Neural cell (in vitro differentiated cells): ENCODE results near the gene MFAP2. TPM values are rescaled to one million over a fixed set of nuclear protein-coding genes. Genes with fewer than 3 reads are reported as not detected.

Experiments
- H2AFZ ChIP-seq: fragments of 200-600, 300-800 bp; sonication (generic), shearing (Covaris generic); 2 replicates; pipeline ENCODE4 v1.6.0; 2014; ENCODE audit warnings: low read depth, mild to moderate bottlenecking, antibody characterized with exemption, low read length, moderate library complexity
- H3F3A ChIP-seq: fragments of 200-600 bp; shearing (Covaris generic); 2 replicates; pipeline ENCODE4 v1.6.1; 2016; ENCODE audit warnings: mild to moderate bottlenecking, moderate library complexity, mixed read lengths, antibody characterized with exemption, low read length; ENCODE audit not compliant: insufficient read depth, poor library complexity, severe bottlenecking
- H3K27ac ChIP-seq: fragments of 200-600, 300-800 bp; sonication (generic), shearing (Covaris generic); 2 replicates; pipeline ENCODE4 v1.5.1; 2014; ENCODE audit warnings: mild to moderate bottlenecking, low read length, moderate library complexity
- H3K27me3 ChIP-seq: fragments of 300-800, 200-600 bp; sonication (generic), shearing (Covaris generic); 2 replicates; pipeline ENCODE4 v1.6.0; 2014; ENCODE audit warnings: mild to moderate bottlenecking, low read depth, low read length, moderate library complexity; ENCODE audit not compliant: insufficient read depth
- H3K36me3 ChIP-seq: fragments of 300-800, 200-600 bp; sonication (generic), shearing (Covaris generic); 2 replicates; pipeline ENCODE4 v1.5.1; 2014; ENCODE audit warnings: mild to moderate bottlenecking, antibody characterized with exemption, low read length, moderate library complexity; ENCODE audit not compliant: insufficient read depth
- H3K4me2 ChIP-seq: fragments of 300-800, 200-600 bp; sonication (generic), shearing (Covaris generic); 2 replicates; pipeline ENCODE4 v1.6.0; 2014; ENCODE audit warnings: mild to moderate bottlenecking, low read length
- H3K4me3 ChIP-seq: fragments of 300-800, 200-600 bp; sonication (generic), shearing (Covaris generic); 2 replicates; pipeline ENCODE4 v1.5.1; 2014; ENCODE audit warnings: mild to moderate bottlenecking, low read length, moderate library complexity
- H3K79me2 ChIP-seq: fragments of 200-600 bp; shearing (Covaris generic); replicated peaks from 2 replicates; pipeline ENCODE4 v1.6.0; 2014; ENCODE audit warnings: mild to moderate bottlenecking, low read length, moderate library complexity; ENCODE audit not compliant: insufficient read depth
- H3K9ac ChIP-seq: fragments of 300-800, 200-600 bp; sonication (generic), shearing (Covaris generic); 2 replicates; pipeline ENCODE4 v1.6.1; 2016; ENCODE audit warnings: mild to moderate bottlenecking, low read length, mixed read lengths
- H3K9me2 ChIP-seq: fragments of 200-600 bp; shearing (Covaris generic); 2 replicates; pipeline ENCODE4 v1.6.1; 2016; ENCODE audit warnings: mild to moderate bottlenecking, low read length, mixed read lengths; ENCODE audit not compliant: insufficient read depth
- H3K9me3 ChIP-seq: fragments of 200-600, 300-800 bp; sonication (generic), shearing (Covaris generic); 2 replicates; pipeline ENCODE4 v1.6.1; 2016; ENCODE audit warnings: mild to moderate bottlenecking, mixed run types, low read length, moderate library complexity, mixed read lengths
- H4K20me1 ChIP-seq: fragments of 200-600 bp; shearing (Covaris generic); 2 replicates; pipeline ENCODE4 v1.6.1; 2016; ENCODE audit warnings: mild to moderate bottlenecking, mixed run types; ENCODE audit not compliant: insufficient read depth
- EP300 ChIP-seq: fragments of 450-650 bp; conservative IDR thresholded peaks from 2 replicates; pipeline ENCODE4 v1.6.1; 2014; ENCODE audit warnings: antibody characterized with exemption, mild to moderate bottlenecking, moderate library complexity; ENCODE audit not compliant: poor library complexity, severe bottlenecking
- EZH2 ChIP-seq: fragments of 200-600, 300-800 bp; shearing (Covaris generic), sonication (generic); IDR thresholded peaks from 2 replicates; pipeline ENCODE4 v1.6.1; 2014; ENCODE audit warnings: antibody characterized with exemption, low read length, borderline replicate concordance, mild to moderate bottlenecking; ENCODE audit not compliant: insufficient read depth, poor library complexity, severe bottlenecking
- MXI1 ChIP-seq: fragments of 450-650 bp; conservative IDR thresholded peaks from 2 replicates; pipeline ENCODE4 v1.6.1; 2014; ENCODE audit warnings: antibody characterized with exemption, mild to moderate bottlenecking; ENCODE audit not compliant: poor library complexity, severe bottlenecking
- POLR2AphosphoS5 ChIP-seq: IDR thresholded peaks from 2 replicates; pipeline ENCODE4 v1.6.1; 2012
- RAD21 ChIP-seq: fragments of 450-650 bp; conservative IDR thresholded peaks from 2 replicates; pipeline ENCODE4 v1.6.1; 2014; ENCODE audit warnings: antibody characterized with exemption, mild to moderate bottlenecking, moderate library complexity
- SMC3 ChIP-seq: fragments of 450-650 bp; conservative IDR thresholded peaks from 2 replicates; pipeline ENCODE4 v1.6.1; 2014; ENCODE audit warnings: antibody characterized with exemption, mild to moderate bottlenecking, moderate library complexity; ENCODE audit not compliant: poor library complexity
- TAF1 ChIP-seq: IDR thresholded peaks from 2 replicates; pipeline ENCODE4 v1.6.1; 2012; ENCODE audit warnings: low read depth
- polyA plus RNA-seq: library from polyadenylated mRNA; depleted of rRNA; stranded (reverse); fragments of >200 nt; gene quantifications from 2 replicates; pipeline ENCODE4 v1.2.3, GENCODE V29; 2014
- TF ChIP-seq, protein P1 (sequence below): fragments of 450-650 bp; IDR thresholded peaks from 2 replicates; pipeline ENCODE4 v1.5.1; 2014; ENCODE audit warnings: antibody characterized with exemption, mild to moderate bottlenecking, moderate library complexity; ENCODE audit not compliant: poor library complexity, severe bottlenecking
- TF ChIP-seq, protein P2 (sequence below): IDR thresholded peaks from 2 replicates; pipeline ENCODE4 v1.6.1; 2012; ENCODE audit warnings: borderline replicate concordance

MFAP2 gene
- polyA plus RNA-seq, 1 donor from 2014 or later, result 68.4 TPM

DNA sequence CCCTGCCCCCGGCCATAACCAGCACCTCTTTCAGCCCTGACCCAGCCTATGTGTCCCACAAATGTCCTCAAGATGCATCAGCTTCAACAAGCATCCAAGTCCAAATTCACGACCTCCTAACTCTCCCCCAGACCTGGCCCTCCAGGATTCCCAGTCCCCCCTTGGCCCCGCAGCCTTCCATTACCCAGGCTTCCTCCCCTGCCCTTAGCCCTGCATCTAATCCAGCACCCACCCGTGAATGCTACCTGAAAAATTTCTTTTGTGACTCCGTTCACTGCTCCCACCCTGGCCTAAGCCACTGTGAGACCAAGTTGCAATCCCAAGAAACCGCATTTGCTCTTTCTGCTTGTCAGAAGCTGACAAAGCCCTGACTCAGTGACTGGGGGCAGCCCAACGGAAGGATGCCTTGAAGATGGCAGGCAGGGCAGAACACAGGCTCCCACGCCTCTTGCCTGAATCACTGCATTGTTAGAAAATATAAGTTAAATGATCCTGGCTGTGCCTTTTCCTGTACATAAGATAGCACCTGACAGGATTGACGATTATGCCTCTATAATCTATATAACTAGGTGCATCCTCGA lies 939 bp upstream of the MFAP2 start:
- no peak overlapping the region for H3K9ac ChIP-seq
- TF ChIP-seq, protein P1, sequence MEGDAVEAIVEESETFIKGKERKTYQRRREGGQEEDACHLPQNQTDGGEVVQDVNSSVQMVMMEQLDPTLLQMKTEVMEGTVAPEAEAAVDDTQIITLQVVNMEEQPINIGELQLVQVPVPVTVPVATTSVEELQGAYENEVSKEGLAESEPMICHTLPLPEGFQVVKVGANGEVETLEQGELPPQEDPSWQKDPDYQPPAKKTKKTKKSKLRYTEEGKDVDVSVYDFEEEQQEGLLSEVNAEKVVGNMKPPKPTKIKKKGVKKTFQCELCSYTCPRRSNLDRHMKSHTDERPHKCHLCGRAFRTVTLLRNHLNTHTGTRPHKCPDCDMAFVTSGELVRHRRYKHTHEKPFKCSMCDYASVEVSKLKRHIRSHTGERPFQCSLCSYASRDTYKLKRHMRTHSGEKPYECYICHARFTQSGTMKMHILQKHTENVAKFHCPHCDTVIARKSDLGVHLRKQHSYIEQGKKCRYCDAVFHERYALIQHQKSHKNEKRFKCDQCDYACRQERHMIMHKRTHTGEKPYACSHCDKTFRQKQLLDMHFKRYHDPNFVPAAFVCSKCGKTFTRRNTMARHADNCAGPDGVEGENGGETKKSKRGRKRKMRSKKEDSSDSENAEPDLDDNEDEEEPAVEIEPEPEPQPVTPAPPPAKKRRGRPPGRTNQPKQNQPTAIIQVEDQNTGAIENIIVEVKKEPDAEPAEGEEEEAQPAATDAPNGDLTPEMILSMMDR, result no peak
- TF ChIP-seq SMC3 (no peak), RAD21 (no peak), MXI1 (no peak), POLR2AphosphoS5 (no peak), EP300 (no peak), EZH2 (no peak), TAF1 (no peak)
- TF ChIP-seq, protein P2, sequence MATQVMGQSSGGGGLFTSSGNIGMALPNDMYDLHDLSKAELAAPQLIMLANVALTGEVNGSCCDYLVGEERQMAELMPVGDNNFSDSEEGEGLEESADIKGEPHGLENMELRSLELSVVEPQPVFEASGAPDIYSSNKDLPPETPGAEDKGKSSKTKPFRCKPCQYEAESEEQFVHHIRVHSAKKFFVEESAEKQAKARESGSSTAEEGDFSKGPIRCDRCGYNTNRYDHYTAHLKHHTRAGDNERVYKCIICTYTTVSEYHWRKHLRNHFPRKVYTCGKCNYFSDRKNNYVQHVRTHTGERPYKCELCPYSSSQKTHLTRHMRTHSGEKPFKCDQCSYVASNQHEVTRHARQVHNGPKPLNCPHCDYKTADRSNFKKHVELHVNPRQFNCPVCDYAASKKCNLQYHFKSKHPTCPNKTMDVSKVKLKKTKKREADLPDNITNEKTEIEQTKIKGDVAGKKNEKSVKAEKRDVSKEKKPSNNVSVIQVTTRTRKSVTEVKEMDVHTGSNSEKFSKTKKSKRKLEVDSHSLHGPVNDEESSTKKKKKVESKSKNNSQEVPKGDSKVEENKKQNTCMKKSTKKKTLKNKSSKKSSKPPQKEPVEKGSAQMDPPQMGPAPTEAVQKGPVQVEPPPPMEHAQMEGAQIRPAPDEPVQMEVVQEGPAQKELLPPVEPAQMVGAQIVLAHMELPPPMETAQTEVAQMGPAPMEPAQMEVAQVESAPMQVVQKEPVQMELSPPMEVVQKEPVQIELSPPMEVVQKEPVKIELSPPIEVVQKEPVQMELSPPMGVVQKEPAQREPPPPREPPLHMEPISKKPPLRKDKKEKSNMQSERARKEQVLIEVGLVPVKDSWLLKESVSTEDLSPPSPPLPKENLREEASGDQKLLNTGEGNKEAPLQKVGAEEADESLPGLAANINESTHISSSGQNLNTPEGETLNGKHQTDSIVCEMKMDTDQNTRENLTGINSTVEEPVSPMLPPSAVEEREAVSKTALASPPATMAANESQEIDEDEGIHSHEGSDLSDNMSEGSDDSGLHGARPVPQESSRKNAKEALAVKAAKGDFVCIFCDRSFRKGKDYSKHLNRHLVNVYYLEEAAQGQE, result no peak
- H3K36me3 ChIP-seq, result no peaks in the 10 kb centered on the region
- no peak overlapping the region for H3K27ac ChIP-seq
- no peak overlapping the region for H3K4me3 ChIP-seq
- no peak overlapping the region for H2AFZ ChIP-seq
- no peaks in the 10 kb centered on the region for H3K9me3 ChIP-seq
- H3K27me3 ChIP-seq, result peaks cover 4% of the 10 kb centered on the region
- H3K9me2 ChIP-seq, result no peaks in the 10 kb centered on the region
- no peaks in the 10 kb centered on the region for H3F3A ChIP-seq
- H3K79me2 ChIP-seq, result peaks cover 4% of the 10 kb centered on the region
- H3K4me2 ChIP-seq, result no peak overlapping the region
- H4K20me1 ChIP-seq, result no peaks in the 10 kb centered on the region

DNA sequence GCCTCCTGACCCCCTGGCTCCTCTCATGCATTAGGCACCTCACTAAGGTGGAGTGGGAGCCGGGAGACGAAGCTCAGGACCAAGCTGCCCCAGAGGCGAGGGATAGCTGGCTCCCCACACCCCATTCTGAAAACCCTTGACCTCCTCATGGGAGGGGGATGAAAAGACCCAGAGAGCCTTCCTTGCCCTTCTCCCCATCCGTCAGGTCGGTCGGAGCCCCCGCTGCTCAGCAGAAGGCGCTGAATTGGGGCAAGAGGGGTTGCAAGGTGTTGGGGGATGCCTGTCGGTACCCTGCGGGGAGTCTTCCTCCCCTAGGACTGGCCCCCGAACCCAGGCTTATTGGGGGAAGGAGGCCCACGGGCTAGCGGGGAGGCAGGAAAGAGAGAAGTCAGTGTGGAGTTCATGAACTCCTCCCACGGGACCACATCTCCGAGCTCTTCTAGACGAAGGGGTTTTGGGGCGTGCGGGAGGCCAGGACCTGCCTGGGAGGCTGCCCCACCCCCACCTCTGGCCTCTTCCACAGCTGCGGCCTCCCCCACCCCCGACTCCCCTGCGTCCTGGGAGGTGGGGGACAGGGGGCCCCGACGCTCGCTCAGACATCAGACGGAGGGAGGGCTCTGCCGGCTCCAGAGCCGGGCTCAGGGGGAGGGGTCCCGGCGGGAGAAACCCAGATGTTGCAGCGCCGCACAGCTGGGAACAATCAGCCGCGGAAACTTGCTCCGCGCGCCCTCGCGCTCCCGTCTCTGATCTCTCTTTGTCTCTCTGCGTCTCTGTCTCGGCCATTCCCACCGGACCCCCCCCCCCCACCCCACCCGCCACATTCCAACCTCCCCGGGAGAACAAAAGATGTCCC lies 719 bp downstream of the MFAP2 start:
- peak overlapping the region; percentile 52 for H3K4me2 ChIP-seq
- H4K20me1 ChIP-seq, result no peaks in the 10 kb centered on the region
- no peaks in the 10 kb centered on the region for H3K9me2 ChIP-seq
- no peak for TF ChIP-seq MXI1
- no peak for TF ChIP-seq SMC3
- TF ChIP-seq POLR2AphosphoS5, result no peak
- TF ChIP-seq, protein P2, result no peak
- TF ChIP-seq EZH2, result no peak
- TF ChIP-seq RAD21, result no peak
- no peak for TF ChIP-seq TAF1
- TF ChIP-seq, protein P1, result no peak
- TF ChIP-seq EP300, result no peak
- H2AFZ ChIP-seq, result peak overlapping the region; percentile 27
- H3K27ac ChIP-seq, result no peak overlapping the region
- H3K9me3 ChIP-seq, result no peaks in the 10 kb centered on the region
- H3K4me3 ChIP-seq, result peak overlapping the region; percentile 74
- peaks cover 4% of the 10 kb centered on the region for H3K27me3 ChIP-seq
- no peaks in the 10 kb centered on the region for H3K36me3 ChIP-seq
- peak overlapping the region; percentile 70 for H3K9ac ChIP-seq
- peaks cover 4% of the 10 kb centered on the region for H3K79me2 ChIP-seq
- no peaks in the 10 kb centered on the region for H3F3A ChIP-seq
